ENCODE results near the gene ELMO1. TPM values are rescaled to one million over a fixed set of nuclear protein-coding genes. Genes with fewer than 3 reads are reported as not detected.

ELMO1 gene
- total and polyA plus RNA-seq, 10 of the 15 experiments (the other 5 are each of a cell fraction or from before 2014, with no cell fraction given): 22.6 to 85.9 (median 56.6) TPM

GRCh38 chr7:37201876-37202198, 246.8 kb downstream of the ELMO1 start (continued):
- TF ChIP-seq CHD2 (IDR thresholded peaks at IDR 0.05; ENCODE audit: borderline replicate concordance, low read depth, low read length) (no peak), ZNF687 (IDR thresholded peaks at IDR 0.05) (no peak), ZBTB11 (CRISPR knock-in tag; IDR thresholded peaks at IDR 0.05) (no peak), NFXL1 (IDR thresholded peaks at IDR 0.05; ENCODE audit: borderline replicate concordance) (no peak), HDAC6 (IDR thresholded peaks at IDR 0.05; ENCODE audit: unreplicated experiment) (no peak), ESRRA (IDR thresholded peaks at IDR 0.05; ENCODE audit: low read length) (no peak), EZH2 (IDR thresholded peaks at IDR 0.05; ENCODE audit: borderline replicate concordance, control insufficient read depth, low read depth, low read length) (no peak), NBN (IDR thresholded peaks at IDR 0.05) (no peak), CREB1 (IDR thresholded peaks at IDR 0.05; ENCODE audit: low read depth) (no peak), CBX3 (IDR thresholded peaks at IDR 0.05; ENCODE audit: borderline replicate concordance, low read depth) (no peak), TCF7 (IDR thresholded peaks at IDR 0.05; ENCODE audit: borderline replicate concordance) (no peak), FOXK2 (IDR thresholded peaks at IDR 0.05) (no peak)

Data from GM12878 (cell line).